A549 (cell line): ENCODE data around the gene OBSCN. TPM values are rescaled to one million over a fixed set of nuclear protein-coding genes. Genes with fewer than 3 reads are reported as not detected.

Experiments used
- ATAC-seq, 2 experiments: fragments of 200-7000 bp in 1 of 2; fragments of >200 bp in 1 of 2; cut with Nextera tagmentation in 1 of 2; cut with Tn5 transposase in 1 of 2; 3 replicates each; pipeline versions ENCODE4 v1.8.0 to v1.9.1; 2018 to 2020; ENCODE audit warnings: mild to moderate bottlenecking in 1 of 2, moderate library complexity in 1 of 2
- CTCF ChIA-PET: fragments of 300-600 bp; sonication (Branson Sonifier 250); formaldehyde crosslinking; extraction: SDS; loops from one replicate; lab custom pipeline; 2021; ENCODE audit warnings: antibody characterized with exemption, inconsistent platforms; lab: Yijun Ruan, JAX
- POLR2A ChIA-PET: fragments of 350-600 bp; formaldehyde crosslinking; extraction: SDS; loops from one replicate; lab custom pipeline; 2021; ENCODE audit warnings: antibody characterized with exemption, inconsistent platforms; lab: Yijun Ruan, JAX
- DNase-seq, 2 experiments: peaks; one replicate each; pipeline versions ENCODE4 v3.0.0 to v3.0.0-alpha.2; 2011 to 2016; ENCODE audit warnings: low read depth in 1 of 2, low spot score in 1 of 2
- FAIRE-seq: peaks from 2 replicates; lab custom pipeline; 2011; peaks lifted over from hg19 to GRCh38; lab: Jason Lieb, UNC
- H3K27ac ChIP-seq, 2 experiments: fragments of >200 bp; sonication (Bioruptor Twin); formaldehyde crosslinking; 3 replicates each; pipeline ENCODE4 v1.5.1; 2016 to 2017
- H3K4me1 ChIP-seq: fragments of >200 bp; sonication (Bioruptor Twin); formaldehyde crosslinking; 3 replicates; pipeline ENCODE4 v1.6.1; 2016
- H3K4me2 ChIP-seq: fragments of >200 bp; sonication (Bioruptor Twin); formaldehyde crosslinking; 3 replicates; pipeline ENCODE4 v1.6.1; 2016
- H3K4me3 ChIP-seq: fragments of >200 bp; sonication (Bioruptor Twin); formaldehyde crosslinking; 3 replicates; pipeline ENCODE4 v1.5.1; 2016
- H3K9me3 ChIP-seq: fragments of >200 bp; sonication (Bioruptor Twin); formaldehyde crosslinking; 3 replicates; pipeline ENCODE4 v1.6.1; 2016
- ATOH8 ChIP-seq: fragments of 250-450 bp; sonication (Bioruptor Pico); IDR thresholded peaks from 2 replicates; pipeline ENCODE4 v1.5.0; 2020; ENCODE audit warnings: low read depth, mild to moderate bottlenecking, moderate library complexity
- BHLHE40 ChIP-seq: IDR thresholded peaks from 2 replicates; pipeline ENCODE4 v1.6.1; 2012; ENCODE audit warnings: low read depth, low read length, inconsistent platforms
- CEBPB ChIP-seq, 2 experiments: fragments of >200 bp in 1 of 2; sonication (Bioruptor Twin) in 1 of 2; formaldehyde crosslinking in 1 of 2; IDR thresholded peaks; 2 replicates each; pipeline ENCODE4 v1.6.1; 2012 to 2016
- EHF ChIP-seq: fragments of 250-450 bp; sonication (Bioruptor Pico); IDR thresholded peaks from 2 replicates; pipeline ENCODE4 v1.5.0; 2020; ENCODE audit warnings: mild to moderate bottlenecking
- GATA3 ChIP-seq: IDR thresholded peaks from 2 replicates; pipeline ENCODE4 v1.6.1; 2012; ENCODE audit warnings: borderline replicate concordance
- HEYL ChIP-seq: fragments of 250-450 bp; sonication (Bioruptor Pico); IDR thresholded peaks from 2 replicates; pipeline ENCODE4 v1.8.0; 2021; ENCODE audit warnings: mild to moderate bottlenecking, moderate library complexity
- HMGXB4 ChIP-seq: fragments of 250-450 bp; sonication (Bioruptor Pico); IDR thresholded peaks from 2 replicates; pipeline ENCODE4 v1.5.0; 2021; ENCODE audit warnings: mild to moderate bottlenecking, moderate library complexity, borderline replicate concordance
- HOXB13 ChIP-seq: fragments of 250-450 bp; sonication (Bioruptor Pico); IDR thresholded peaks from 2 replicates; pipeline ENCODE4 v1.5.0; 2020; ENCODE audit warnings: low read depth, mild to moderate bottlenecking, moderate library complexity
- HOXB5 ChIP-seq: fragments of 250-450 bp; sonication (Bioruptor Pico); IDR thresholded peaks from 2 replicates; pipeline ENCODE4 v1.5.0; 2020; ENCODE audit warnings: mild to moderate bottlenecking, moderate library complexity
- KDM1A ChIP-seq: fragments of 200-600 bp; sonication (generic); IDR thresholded peaks from 2 replicates; pipeline ENCODE4 v1.6.1; 2016; ENCODE audit warnings: low read depth, mild to moderate bottlenecking
- MAFK ChIP-seq: fragments of 450-650 bp; IDR thresholded peaks from 2 replicates; pipeline ENCODE4 v1.6.1; 2014; ENCODE audit not compliant: partially characterized antibody
- MAZ ChIP-seq: fragments of 150-350 bp; IDR thresholded peaks from 2 replicates; pipeline ENCODE4 v1.6.1; 2014; ENCODE audit warnings: antibody characterized with exemption, low read depth, low read length, borderline replicate concordance
- MYC ChIP-seq: IDR thresholded peaks from 2 replicates; pipeline ENCODE4 v1.6.1; 2012; ENCODE audit warnings: mild to moderate bottlenecking, inconsistent platforms, low read length, improper control_type of control experiment, borderline replicate concordance
- NFE2L2 ChIP-seq: fragments of 150-350 bp; conservative IDR thresholded peaks from 2 replicates; pipeline ENCODE4 v1.6.1; 2014; ENCODE audit warnings: low read length
- NR3C1 ChIP-seq: fragments of >200 bp; sonication (Bioruptor Twin); formaldehyde crosslinking; IDR thresholded peaks from 3 replicates; pipeline ENCODE4 v1.6.1; 2017
- POLR2AphosphoS2 ChIP-seq: conservative IDR thresholded peaks from 2 replicates; pipeline ENCODE4 v1.6.1; 2012; ENCODE audit warnings: low read length, improper control_type of control experiment, inconsistent platforms
- RAD21 ChIP-seq, 2 experiments: fragments of >200 bp in 1 of 2; sonication (Bioruptor Twin) in 1 of 2; formaldehyde crosslinking in 1 of 2; IDR thresholded peaks in 1 of 2; conservative IDR thresholded peaks in 1 of 2; 2 replicates in 1 of 2; 3 replicates in 1 of 2; pipeline ENCODE4 v1.6.1; 2012 to 2018; ENCODE audit warnings: inconsistent platforms in 1 of 2
- RARB ChIP-seq: fragments of 250-450 bp; sonication (Bioruptor Pico); IDR thresholded peaks from 2 replicates; pipeline ENCODE4 v1.8.0; 2021; ENCODE audit warnings: mild to moderate bottlenecking, moderate library complexity
- RNF2 ChIP-seq: fragments of 200-600 bp; sonication (generic); IDR thresholded peaks from 2 replicates; pipeline ENCODE4 v1.6.1; 2016; ENCODE audit warnings: low read depth, mild to moderate bottlenecking, antibody characterized with exemption, moderate library complexity, borderline replicate concordance
- SMC3 ChIP-seq: fragments of >200 bp; sonication (Bioruptor Twin); formaldehyde crosslinking; IDR thresholded peaks from 3 replicates; pipeline ENCODE4 v1.6.1; 2018; ENCODE audit warnings: inconsistent platforms
- TFCP2L1 ChIP-seq: fragments of 250-450 bp; sonication (Bioruptor Pico); IDR thresholded peaks from 2 replicates; pipeline ENCODE4 v1.5.0; 2021; ENCODE audit warnings: mild to moderate bottlenecking
- TP53 ChIP-seq: fragments of 250-450 bp; sonication (Bioruptor Pico); IDR thresholded peaks from 2 replicates; pipeline ENCODE4 v1.5.0; 2021; ENCODE audit warnings: mild to moderate bottlenecking, moderate library complexity
- USF2 ChIP-seq: fragments of 450-650 bp; IDR thresholded peaks from 2 replicates; pipeline ENCODE4 v1.6.1; 2014; ENCODE audit warnings: antibody characterized with exemption
- ZNF302 ChIP-seq: fragments of 250-450 bp; sonication (Bioruptor Pico); IDR thresholded peaks from 2 replicates; pipeline ENCODE4 v1.9.0; 2021; ENCODE audit warnings: inconsistent platforms, mild to moderate bottlenecking, moderate library complexity
- ZSCAN20 ChIP-seq: fragments of 250-450 bp; sonication (Bioruptor Pico); IDR thresholded peaks from 2 replicates; pipeline ENCODE4 v1.8.0; 2022; ENCODE audit warnings: mild to moderate bottlenecking, moderate library complexity
- WGBS: methylation state at CpG from one replicate; pipeline ENCODE4 v1.1.6; 2017; ENCODE audit errors: missing lambda C conversion rate; 5-methylcytosine and 5-hydroxymethylcytosine counted together
- polyA plus RNA-seq, 4 experiments: library from polyadenylated mRNA; depleted of rRNA in 3 of 4; stranded (reverse); fragments of >200 nt; fragmentation: RNase III in 1 of 4; extraction: RNeasy Plus Mini Kit Qiagen cat#74134 plus additional on column Dnase treatment in 1 of 4; gene quantifications; 2 replicates in 3 of 4; 3 replicates in 1 of 4; pipeline ENCODE4 v1.2.3, GENCODE V29; 2011 to 2017

The OBSCN gene
- polyA plus RNA-seq, 2 of the 4 experiments (the other 2 are of a cell fraction), result 3.1 to 6.8 TPM

- no peak overlapping the region for H3K27ac ChIP-seq
- H3K4me1 ChIP-seq, result no peaks in the 10 kb centered on the region
- ChIA-PET POLR2A (no interaction called here), CTCF (no interaction called here)
- DNase-seq (no peak), ATAC-seq (no peak), FAIRE-seq (no peak)
- H3K4me3 ChIP-seq, result no peak overlapping the region
- 51% methylated on average over 7 of the region's 7 CpGs for WGBS
- H3K9me3 ChIP-seq, result peaks cover 15% of the 10 kb centered on the region
- H3K4me2 ChIP-seq, result no peak overlapping the region
- no peak for TF ChIP-seq RARB
- no peak for TF ChIP-seq RNF2
- no peak for TF ChIP-seq HOXB5 (CRISPR knock-in tag)
- TF ChIP-seq TFCP2L1 (CRISPR knock-in tag), result no peak
- no peak for TF ChIP-seq HMGXB4 (CRISPR knock-in tag)
- TF ChIP-seq POLR2AphosphoS2, result no peak
- TF ChIP-seq ZNF302 (CRISPR knock-in tag), result no peak
These were observed 139.3 kb downstream of the OBSCN start for GRCh38 chr1:228347181-228347580.

- no peak overlapping the region for H3K4me2 ChIP-seq
- POLR2A ChIA-PET, result no interaction called here
- ATAC-seq (peak in 1 of 2 experiments; percentile 11; a peak in 1 of 6 replicates), DNase-seq (no peak), FAIRE-seq (no peak)
- no peak for TF ChIP-seq ZSCAN20
- no peak for TF ChIP-seq MYC
- no peak for TF ChIP-seq RNF2
- TF ChIP-seq GATA3, result no peak
- TF ChIP-seq BHLHE40, result no peak
- no peak for TF ChIP-seq HEYL
- TF ChIP-seq TP53 (CRISPR knock-in tag), result no peak
- no peak for TF ChIP-seq KDM1A
- CTCF ChIA-PET, result no interaction called here
- no peak overlapping the region for H3K4me3 ChIP-seq
- 61% methylated on average over 12 of the region's 12 CpGs for WGBS
- H3K9me3 ChIP-seq, result peaks cover 13% of the 10 kb centered on the region
- no peak overlapping the region for H3K27ac ChIP-seq
- no peaks in the 10 kb centered on the region for H3K4me1 ChIP-seq
These were observed 141.0 kb downstream of the OBSCN start for GRCh38 chr1:228348708-228349467.

GRCh38 chr1:228349701-228350171 lies 141.9 kb downstream of the OBSCN start:
- Histone ChIP-seq H3K9me3 (peaks cover 4% of the 10 kb centered on the region; the same call in 2 of the 3 replicates), H3K4me3 (no peak overlapping the region), H3K4me2 (no peak overlapping the region), H3K4me1 (no peaks in the 10 kb centered on the region), H3K27ac (no peak overlapping the region)
- CTCF ChIA-PET, result no interaction called here
- DNase-seq (no peak), FAIRE-seq (no peak), ATAC-seq (no peak)
- POLR2A ChIA-PET, result no interaction called here
- no peak for TF ChIP-seq ATOH8 (CRISPR knock-in tag)
- 92% methylated on average over 15 of the region's 15 CpGs for WGBS

GRCh38 chr1:228350179-228350742 lies 142.4 kb downstream of the OBSCN start:
- DNase-seq (no peak), FAIRE-seq (no peak), ATAC-seq (no peak)
- Histone ChIP-seq H3K4me1 (no peaks in the 10 kb centered on the region), H3K4me2 (no peak overlapping the region), H3K27ac (no peak overlapping the region), H3K9me3 (no peaks in the 10 kb centered on the region; the same call in 2 of the 3 replicates), H3K4me3 (no peak overlapping the region)
- ChIA-PET CTCF (no interaction called here), POLR2A (no interaction called here)
- 96% methylated on average over 1 of the region's 1 CpG for WGBS
- no peak for TF ChIP-seq ATOH8 (CRISPR knock-in tag)
- TF ChIP-seq CEBPB (IDR thresholded peaks at IDR 0.05), result no peak
- TF ChIP-seq NFE2L2, result no peak
- TF ChIP-seq HOXB13 (CRISPR knock-in tag), result no peak
- no peak for TF ChIP-seq NR3C1
- TF ChIP-seq ZSCAN20, result no peak
- TF ChIP-seq MAFK, result no peak
- no peak for TF ChIP-seq MYC
- no peak for TF ChIP-seq RAD21 (conservative IDR thresholded peaks at IDR 0.05 in 1 of 2, IDR thresholded peaks at IDR 0.05 in 1 of 2)
- TF ChIP-seq EHF (CRISPR knock-in tag), result no peak
- TF ChIP-seq SMC3, result no peak
- TF ChIP-seq USF2, result no peak
- TF ChIP-seq MAZ, result no peak
